Lower lobe of right lung (tissue), 2 donors: ENCODE results near the gene MIDN. TPM values are rescaled to one million over a fixed set of nuclear protein-coding genes. Genes with fewer than 3 reads are reported as not detected.
A peak's percentile ranks its signal among the peaks of the same experiment; 100 is the strongest.

Source experiments
- ATAC-seq, 2 donors: fragments of 200-7000 bp; cut with Tn5 transposase; one replicate each; pipeline ENCODE4 v1.9.1; 2020 to 2022; ENCODE audit warnings: mild to moderate bottlenecking in 2 of 2, moderate library complexity in 2 of 2
- DNase-seq: peaks from one replicate; pipeline ENCODE4 v3.0.0-alpha.2; 2020
- H3K27ac ChIP-seq: fragments of 200-600 bp; one replicate; pipeline ENCODE4 v1.8.0; 2022
- H3K27me3 ChIP-seq: fragments of 200-600 bp; one replicate; pipeline ENCODE4 v1.8.0; 2022; ENCODE audit warnings: low read depth
- H3K36me3 ChIP-seq: fragments of 200-600 bp; one replicate; pipeline ENCODE4 v1.8.0; 2022; ENCODE audit warnings: mild to moderate bottlenecking
- H3K4me1 ChIP-seq: fragments of 200-600 bp; one replicate; pipeline ENCODE4 v1.8.0; 2022
- H3K4me3 ChIP-seq: fragments of 200-600 bp; one replicate; pipeline ENCODE4 v1.8.0; 2022; ENCODE audit warnings: mild to moderate bottlenecking
- H3K9me3 ChIP-seq: fragments of 200-600 bp; one replicate; pipeline ENCODE4 v1.8.0; 2022
- intact Hi-C: fragments of 100-400 bp; cut with DNase I; formaldehyde crosslinking; loops from one replicate; pipeline ENCODE4 v1.11.0; 2022
- total RNA-seq: library from RNA; stranded (reverse); fragmentation: NEBNext Ultra II Directional; extraction: Animal tissue kit (Norgen Biotek cat#: 25700); gene quantifications from one replicate; pipeline ENCODE4 v1.2.1, GENCODE V29; 2021
- TF ChIP-seq, protein P1 (sequence below): fragments of 200-600 bp; IDR thresholded peaks from one replicate; pipeline ENCODE4 v1.8.0; 2022; ENCODE audit warnings: antibody characterized with exemption, mild to moderate bottlenecking
- donor health status: DM: no; HTN: yes; CAD: no; lungs with severe emphysema.

The MIDN gene
- total RNA-seq, 1 donor from 2014 or later, result 76.3 TPM

DNA sequence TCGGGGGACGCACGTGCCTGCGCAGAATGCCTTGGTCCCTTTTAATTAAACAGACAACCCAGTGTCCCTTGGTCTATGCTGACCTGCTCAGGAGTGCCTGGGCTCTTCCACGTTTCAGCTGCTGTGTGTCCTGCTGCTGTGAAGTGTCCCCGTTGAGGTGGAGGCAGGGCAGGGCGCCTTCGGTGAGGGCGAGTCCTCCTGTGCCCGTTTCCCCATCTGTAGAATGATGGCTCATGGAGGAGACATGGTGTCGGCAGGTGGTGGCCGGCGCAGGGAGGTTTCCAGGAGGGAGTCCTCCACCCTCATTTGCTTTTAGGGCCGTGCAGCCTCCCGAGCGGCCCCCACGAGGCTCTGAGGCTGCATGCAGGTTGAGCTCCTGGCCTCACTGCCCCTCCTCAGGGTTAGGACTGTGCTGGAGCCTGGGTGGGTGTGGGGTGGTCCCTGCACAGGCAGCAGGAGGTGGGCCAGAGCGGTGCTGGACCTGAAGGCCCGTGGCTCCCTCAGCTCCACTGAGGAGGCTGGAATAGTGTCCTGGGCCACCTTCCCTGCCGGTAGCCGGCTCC is 34.0 kb upstream of the MIDN start:
- DNase-seq (no peak), ATAC-seq (peak in 1 of 2 donors; percentile 1)
- TF ChIP-seq, protein P1, sequence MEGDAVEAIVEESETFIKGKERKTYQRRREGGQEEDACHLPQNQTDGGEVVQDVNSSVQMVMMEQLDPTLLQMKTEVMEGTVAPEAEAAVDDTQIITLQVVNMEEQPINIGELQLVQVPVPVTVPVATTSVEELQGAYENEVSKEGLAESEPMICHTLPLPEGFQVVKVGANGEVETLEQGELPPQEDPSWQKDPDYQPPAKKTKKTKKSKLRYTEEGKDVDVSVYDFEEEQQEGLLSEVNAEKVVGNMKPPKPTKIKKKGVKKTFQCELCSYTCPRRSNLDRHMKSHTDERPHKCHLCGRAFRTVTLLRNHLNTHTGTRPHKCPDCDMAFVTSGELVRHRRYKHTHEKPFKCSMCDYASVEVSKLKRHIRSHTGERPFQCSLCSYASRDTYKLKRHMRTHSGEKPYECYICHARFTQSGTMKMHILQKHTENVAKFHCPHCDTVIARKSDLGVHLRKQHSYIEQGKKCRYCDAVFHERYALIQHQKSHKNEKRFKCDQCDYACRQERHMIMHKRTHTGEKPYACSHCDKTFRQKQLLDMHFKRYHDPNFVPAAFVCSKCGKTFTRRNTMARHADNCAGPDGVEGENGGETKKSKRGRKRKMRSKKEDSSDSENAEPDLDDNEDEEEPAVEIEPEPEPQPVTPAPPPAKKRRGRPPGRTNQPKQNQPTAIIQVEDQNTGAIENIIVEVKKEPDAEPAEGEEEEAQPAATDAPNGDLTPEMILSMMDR, result no peak
- Histone ChIP-seq H3K36me3 (peaks cover 14% of the 10 kb centered on the region), H3K27me3 (no peaks in the 10 kb centered on the region), H3K4me1 (peaks cover 71% of the 10 kb centered on the region), H3K27ac (peak overlapping the region; percentile 83), H3K4me3 (peak overlapping the region; percentile 21), H3K9me3 (no peaks in the 10 kb centered on the region)
- intact Hi-C loops, result no loop called here

DNA sequence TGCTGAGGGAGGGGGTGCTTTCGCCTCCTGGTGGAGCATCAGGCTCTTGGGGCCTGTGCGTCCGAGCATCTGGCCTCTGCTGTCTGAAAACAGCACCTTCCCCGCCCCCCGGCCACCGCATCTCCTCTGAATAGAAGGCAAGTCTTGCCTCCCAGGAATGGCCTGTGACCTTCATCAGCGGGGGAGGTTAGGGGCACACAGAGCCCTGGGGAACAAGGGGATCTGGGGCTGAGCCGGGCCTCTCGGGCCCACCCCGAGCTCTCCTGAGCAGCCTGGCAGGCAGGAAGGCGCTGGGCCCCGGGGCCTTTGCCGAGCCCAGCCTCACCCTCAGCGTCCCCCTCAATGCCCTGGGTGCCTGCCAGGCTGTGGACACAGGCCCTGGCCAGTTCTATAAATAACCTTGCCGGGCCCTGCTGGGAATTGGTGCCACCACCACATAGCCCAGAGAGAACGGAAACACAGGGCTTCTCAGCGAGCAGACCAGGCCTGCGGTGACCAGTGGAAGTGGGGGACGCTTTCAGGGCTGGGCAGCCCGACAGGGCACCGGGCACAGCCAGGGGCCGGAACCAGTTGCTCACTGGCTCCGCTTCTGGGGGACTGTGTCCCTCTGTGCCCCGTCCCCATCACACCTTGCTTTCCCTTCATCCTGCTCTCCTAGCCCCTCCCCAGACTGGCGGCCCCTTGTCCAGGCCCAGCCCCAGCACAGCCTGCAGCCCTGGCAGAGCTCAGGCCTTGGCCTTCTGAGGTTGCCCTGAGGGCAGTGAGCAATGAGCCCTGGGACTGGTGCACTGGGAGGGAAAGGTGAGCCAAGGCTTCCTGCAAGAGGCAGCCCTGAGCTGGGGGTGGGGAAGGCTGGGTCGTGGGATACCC is 33.3 kb upstream of the MIDN start:
- peak overlapping the region; percentile 7 for H3K4me3 ChIP-seq
- peak; percentile 68 to 71 for ATAC-seq
- H3K27ac ChIP-seq, result peak overlapping the region; percentile 83
- no peaks in the 10 kb centered on the region for H3K9me3 ChIP-seq
- H3K36me3 ChIP-seq, result peaks cover 12% of the 10 kb centered on the region
- DNase-seq, result peak; percentile 73
- TF ChIP-seq, protein P1, result no peak
- H3K4me1 ChIP-seq, result peaks cover 64% of the 10 kb centered on the region
- intact Hi-C loops, result no loop called here
- H3K27me3 ChIP-seq, result no peaks in the 10 kb centered on the region

DNA sequence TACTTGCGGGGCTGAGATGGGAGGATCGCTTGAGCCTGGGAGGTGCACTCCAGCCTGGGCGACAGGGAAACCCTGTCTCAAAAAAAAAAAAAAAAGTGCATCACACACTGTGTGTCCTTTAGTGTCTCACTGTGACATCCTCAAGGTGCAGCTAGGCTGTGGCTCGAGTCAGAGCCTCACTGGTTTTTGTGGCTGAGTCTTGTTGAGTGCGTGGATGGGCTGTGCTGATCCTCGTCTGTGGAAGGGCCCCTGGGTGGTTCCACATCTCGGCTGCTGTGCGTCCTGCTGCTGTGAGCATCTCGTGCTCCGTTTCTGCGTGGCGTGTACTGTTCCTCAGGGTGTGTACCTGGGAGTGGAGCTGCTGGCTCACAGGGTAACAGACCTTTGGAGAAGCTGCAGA is 31.6 kb upstream of the MIDN start:
- ATAC-seq, result no peak
- DNase-seq, result no peak
- Histone ChIP-seq H3K4me1 (peaks cover 53% of the 10 kb centered on the region), H3K4me3 (no peak overlapping the region), H3K27me3 (no peaks in the 10 kb centered on the region), H3K9me3 (no peaks in the 10 kb centered on the region), H3K36me3 (peaks cover 24% of the 10 kb centered on the region), H3K27ac (peak overlapping the region; percentile 83)
- intact Hi-C loops, result no loop called here
- TF ChIP-seq, protein P1, result no peak

DNA sequence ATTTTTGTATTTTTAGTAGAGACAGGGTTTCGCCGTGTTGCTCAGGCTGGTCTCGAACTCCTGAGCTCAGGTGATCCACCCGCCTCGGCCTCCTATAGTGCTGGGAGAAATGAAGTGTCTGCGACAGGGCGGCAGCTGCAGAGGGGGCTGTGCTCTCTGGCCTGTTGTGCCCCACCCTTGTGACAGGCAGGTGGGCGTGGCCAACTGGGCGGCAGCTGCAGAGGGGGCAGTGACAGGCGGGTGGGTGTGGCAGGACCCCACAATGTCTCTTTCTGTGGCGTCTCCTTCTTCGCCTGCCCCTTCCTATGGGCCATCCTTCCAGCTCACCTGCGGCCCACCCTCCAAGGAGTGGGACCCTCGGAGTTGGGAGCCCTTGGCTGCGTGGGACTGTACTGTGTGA is 31.0 kb upstream of the MIDN start:
- intact Hi-C loops, result no loop called here
- Histone ChIP-seq H3K27me3 (no peaks in the 10 kb centered on the region), H3K9me3 (no peaks in the 10 kb centered on the region), H3K27ac (peak overlapping the region; percentile 59), H3K36me3 (peaks cover 30% of the 10 kb centered on the region), H3K4me1 (peaks cover 50% of the 10 kb centered on the region), H3K4me3 (no peak overlapping the region)
- TF ChIP-seq, protein P1, result no peak
- no peak for DNase-seq
- no peak for ATAC-seq

DNA sequence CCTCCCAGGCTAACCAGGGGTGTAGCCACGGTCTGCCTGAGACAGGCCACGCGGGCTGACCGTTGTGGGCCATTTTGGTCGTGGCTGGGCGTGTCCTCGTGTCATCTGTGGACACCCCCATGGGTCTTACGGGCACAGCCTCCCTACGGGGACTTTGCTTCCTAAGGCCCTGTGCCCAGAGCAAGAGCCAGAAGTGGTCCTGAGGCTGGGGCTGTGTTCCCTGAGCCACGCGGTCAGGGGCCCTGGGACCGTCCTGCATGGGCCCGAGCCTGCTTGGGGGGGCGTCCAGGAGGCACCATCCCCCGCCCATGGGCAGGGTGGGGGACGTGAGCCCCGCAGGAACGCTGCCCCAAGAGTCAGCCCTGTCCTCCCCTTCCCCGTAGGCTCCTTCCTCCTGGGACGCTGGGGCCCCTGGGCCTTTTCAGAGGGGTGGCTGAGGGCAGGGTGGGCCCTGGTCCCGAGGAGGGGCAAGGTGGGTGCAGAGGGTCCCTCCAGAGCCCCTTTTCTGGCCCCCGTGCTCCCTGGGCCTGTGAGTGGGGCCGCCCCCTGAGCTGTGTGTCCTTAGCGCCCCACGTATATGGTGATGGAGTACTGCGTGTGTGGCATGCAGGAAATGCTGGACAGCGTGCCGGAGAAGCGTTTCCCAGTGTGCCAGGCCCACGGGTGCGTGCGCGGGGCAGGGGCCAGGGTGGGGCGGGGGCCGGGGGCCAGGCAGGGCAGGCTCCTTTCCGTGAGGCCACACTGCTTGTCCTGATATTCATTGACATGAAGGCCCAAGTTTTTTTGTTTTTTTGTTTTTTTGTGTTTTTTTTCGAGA is 29.4 kb upstream of the MIDN start:
- peak overlapping the region; percentile 59 for H3K27ac ChIP-seq
- H3K9me3 ChIP-seq, result no peaks in the 10 kb centered on the region
- ATAC-seq (no peak), DNase-seq (no peak)
- intact Hi-C loops, result no loop called here
- peaks cover 35% of the 10 kb centered on the region for H3K4me1 ChIP-seq
- TF ChIP-seq, protein P1, result no peak
- peaks cover 42% of the 10 kb centered on the region for H3K36me3 ChIP-seq
- H3K27me3 ChIP-seq, result no peaks in the 10 kb centered on the region
- H3K4me3 ChIP-seq, result no peak overlapping the region
